K562 (cell line): ENCODE results near the gene KISS1R. TPM values are rescaled to one million over a fixed set of nuclear protein-coding genes. Genes with fewer than 3 reads are reported as not detected.

Experiments used
- ATF4 ChIP-seq: fragments of 450-650 bp; formaldehyde crosslinking; IDR thresholded peaks from 2 replicates; pipeline ENCODE4 v1.4.0; 2022; ENCODE audit warnings: mild to moderate bottlenecking, moderate library complexity
- CBFB ChIP-seq: sonication (generic); formaldehyde crosslinking; IDR thresholded peaks from 2 replicates; pipeline ENCODE4 v1.4.0; 2020; ENCODE audit warnings: mild to moderate bottlenecking, missing genetic modification reagents
- CHD7 ChIP-seq: fragments of 200-600 bp; sonication (generic); IDR thresholded peaks from one replicate; pipeline ENCODE4 v1.6.1; 2012; ENCODE audit warnings: mild to moderate bottlenecking, low read depth, low read length, inconsistent platforms
- E2F3 ChIP-seq: fragments of 250-450 bp; sonication (Bioruptor Pico); IDR thresholded peaks from 2 replicates; pipeline ENCODE4 v1.4.0; 2020; ENCODE audit warnings: mild to moderate bottlenecking
- EWSR1 ChIP-seq: fragments of 450-650 bp; IDR thresholded peaks from 2 replicates; pipeline ENCODE4 v1.6.1; 2018; ENCODE audit warnings: borderline replicate concordance, mild to moderate bottlenecking, low read depth, moderate library complexity; ENCODE audit not compliant: partially characterized antibody
- GMEB1 ChIP-seq: fragments of 250-450 bp; sonication (Bioruptor Pico); IDR thresholded peaks from 2 replicates; pipeline ENCODE4 v1.4.0; 2020; ENCODE audit warnings: mild to moderate bottlenecking
- KAT8 ChIP-seq: fragments of 450-650 bp; IDR thresholded peaks from 2 replicates; pipeline ENCODE4 v1.6.1; 2016; ENCODE audit warnings: low read depth, mild to moderate bottlenecking
- KDM2B ChIP-seq: fragments of 250-450 bp; sonication (Bioruptor Pico); IDR thresholded peaks from 2 replicates; pipeline ENCODE4 v1.8.0; 2021; ENCODE audit warnings: mild to moderate bottlenecking, moderate library complexity
- LARP7 ChIP-seq: fragments of 450-650 bp; IDR thresholded peaks from 2 replicates; pipeline ENCODE4 v1.6.1; 2016
- USF1 ChIP-seq: sonication (generic); formaldehyde crosslinking; IDR thresholded peaks from 2 replicates; pipeline ENCODE4 v1.9.0; 2022; ENCODE audit warnings: mild to moderate bottlenecking, missing genetic modification reagents
- YBX1 ChIP-seq: fragments of 450-650 bp; IDR thresholded peaks from 2 replicates; pipeline ENCODE4 v1.7.1; 2016; ENCODE audit warnings: mild to moderate bottlenecking
- ZC3H11A ChIP-seq: IDR thresholded peaks from 2 replicates; pipeline ENCODE4 v1.6.1; 2012; ENCODE audit warnings: low read depth, low read length, improper control_type of control experiment
- ZKSCAN3 ChIP-seq: fragments of 250-450 bp; sonication (Bioruptor Pico); IDR thresholded peaks from 2 replicates; pipeline ENCODE4 v1.4.0; 2020
- polyA plus RNA-seq, 8 experiments: library from polyadenylated mRNA; depleted of rRNA in 4 of 8; stranded (reverse) in 5 of 8; unstranded in 3 of 8; fragments of >200 nt; fragmentation: Nextera tagmentation in 2 of 8; fragmentation: Illumina TruSeq in 1 of 8; extraction: Ambion mirVana in 2 of 8; extraction: Trizol in 1 of 8; gene quantifications; 2 replicates each; pipeline versions ENCODE4 v1.2.1 to v1.2.3, GENCODE V29; 2011 to 2014; ENCODE audit warnings: inconsistent platforms in 1 of 8, missing spikeins in 1 of 8
- total RNA-seq, 7 experiments: library from RNA; depleted of rRNA in 6 of 7; stranded (reverse); fragments of >200 nt in 6 of 7; fragmentation: Illumina TruSeq in 2 of 7; extraction: Trizol in 2 of 7; gene quantifications; 2 replicates each; pipeline versions ENCODE4 v1.2.1 to v1.2.3, GENCODE V29; 2011 to 2021; ENCODE audit warnings: low replicate concordance in 1 of 7

The KISS1R gene
- total and polyA plus RNA-seq, 9 of the 15 experiments (the other 6 are each of a cell fraction or from before 2014, with no cell fraction given): 0.37 to 39.4 (median 2.0) TPM

- no peak for TF ChIP-seq CHD7
- 0 out of 2 replicates have a peak, but pooled peaks have one; percentile 41 for TF ChIP-seq E2F3 (CRISPR knock-in tag)
- TF ChIP-seq YBX1: no peak
- no peak for TF ChIP-seq CBFB (CRISPR knock-in tag)
- TF ChIP-seq ATF4 (CRISPR knock-in tag): no peak
- no peak for TF ChIP-seq ZC3H11A
- TF ChIP-seq ZKSCAN3 (CRISPR knock-in tag): no peak
- no peak for TF ChIP-seq EWSR1
- no peak for TF ChIP-seq KDM2B (CRISPR knock-in tag)
- no peak for TF ChIP-seq GMEB1
- TF ChIP-seq LARP7: no peak
- peak; percentile 49 for TF ChIP-seq USF1 (CRISPR knock-in tag)
- TF ChIP-seq KAT8: no peak
Observed at GRCh38 chr19:911197-912033, 5.7 kb upstream of the KISS1R start (continued).
